ENCODE results near the gene FAM227B.

FAM227B gene

GRCh38 chr15:49423021-49423420 lies 197.6 kb downstream of the FAM227B start, which contains the start of gene FGF7:
Gene FGF7, plus strand, starts transcription at chr15:49423242. Its CDS starts 1,056 bp downstream, at chr15:49424298.
- Histone ChIP-seq H3K27me3 (no peaks in the 10 kb centered on the region), H3K36me3 (no peaks in the 10 kb centered on the region), H3K4me3 (ENCODE audit: low read depth, low read length) (peak within 1 kb of the TSS; percentile 5; the same call in 1 of the 2 replicates), H3K9me3 (no peaks in the 10 kb centered on the region), H3K4me1 (no peaks in the 10 kb centered on the region)
- TF ChIP-seq CTCF (IDR thresholded peaks at IDR 0.05; ENCODE audit: low read depth, low read length): no peak
- no peak for DNase-seq

DNA sequence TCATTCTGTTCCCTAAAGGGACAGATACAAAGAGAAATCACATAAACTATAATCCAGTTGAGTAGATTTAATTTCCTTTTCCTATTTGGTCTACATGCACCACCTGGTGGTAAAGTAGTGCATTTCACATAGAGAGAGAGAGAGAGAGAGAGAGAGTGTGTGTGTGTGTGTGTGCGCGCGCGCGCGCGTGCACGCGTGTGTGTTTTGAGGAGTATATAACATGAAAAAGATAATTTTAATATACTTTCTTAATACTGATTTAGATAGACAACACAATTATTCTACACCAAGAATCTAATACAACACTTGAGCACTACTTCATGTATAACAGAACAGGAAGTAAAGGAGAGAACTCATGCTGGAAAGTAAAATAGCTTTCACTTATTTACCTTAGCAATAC lies 198.6 kb downstream of the FAM227B start:
- peak overlapping the region; percentile 5; the same call in 1 of the 2 replicates for H3K4me3 ChIP-seq (ENCODE audit: low read depth, low read length)
- H3K4me1 ChIP-seq: no peaks in the 10 kb centered on the region
- no peaks in the 10 kb centered on the region for H3K36me3 ChIP-seq
- no peaks in the 10 kb centered on the region for H3K9me3 ChIP-seq
- peak; percentile 82 for TF ChIP-seq CTCF (IDR thresholded peaks at IDR 0.05; ENCODE audit: low read depth, low read length)
- no peaks in the 10 kb centered on the region for H3K27me3 ChIP-seq
- peak; percentile 30 for DNase-seq

DNA sequence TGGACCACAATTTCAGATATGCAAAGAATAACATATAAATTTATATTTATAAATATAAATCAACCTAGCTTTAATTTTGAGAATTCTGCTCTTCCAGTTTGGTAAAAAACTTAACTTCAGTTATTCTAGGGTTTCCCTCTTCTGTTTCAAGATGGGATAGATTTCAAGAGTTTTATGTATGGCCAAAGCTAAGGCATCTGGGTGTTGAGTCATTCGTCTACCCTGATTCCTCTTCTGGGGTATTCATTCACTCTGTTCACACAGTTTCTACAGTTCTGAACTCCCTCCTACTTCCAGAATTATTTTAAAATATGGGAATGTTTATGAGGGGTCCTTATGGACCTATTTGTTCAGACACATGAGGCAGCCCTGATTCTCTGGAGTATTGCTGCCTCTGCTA lies 201.8 kb downstream of the FAM227B start:
- DNase-seq: no peak
- Histone ChIP-seq H3K4me3 (ENCODE audit: low read depth, low read length) (no peak overlapping the region), H3K36me3 (no peaks in the 10 kb centered on the region), H3K4me1 (no peaks in the 10 kb centered on the region), H3K9me3 (no peaks in the 10 kb centered on the region), H3K27me3 (no peaks in the 10 kb centered on the region)
- no peak for TF ChIP-seq CTCF (IDR thresholded peaks at IDR 0.05; ENCODE audit: low read depth, low read length)

DNA sequence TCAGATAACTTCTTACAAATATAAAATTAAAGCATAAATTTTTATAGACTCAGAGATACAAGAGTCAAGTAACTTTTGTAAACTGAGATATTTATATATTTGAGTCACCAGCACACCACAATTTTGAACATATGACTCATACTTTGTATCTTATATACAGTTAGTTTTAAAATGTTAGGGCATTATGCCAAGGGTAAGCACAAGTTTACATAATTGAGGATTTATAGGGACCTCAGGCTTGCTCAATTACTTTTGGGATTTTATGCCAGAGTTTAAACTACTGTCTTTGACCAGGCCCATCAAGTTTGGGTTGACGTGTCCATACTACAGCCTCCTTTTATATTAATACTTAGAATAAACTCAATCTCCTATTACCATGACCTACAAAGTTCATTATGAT lies 205.0 kb downstream of the FAM227B start:
- TF ChIP-seq CTCF (IDR thresholded peaks at IDR 0.05; ENCODE audit: low read depth, low read length): no peak
- DNase-seq: no peak
- Histone ChIP-seq H3K4me1 (no peaks in the 10 kb centered on the region), H3K36me3 (no peaks in the 10 kb centered on the region), H3K9me3 (no peaks in the 10 kb centered on the region), H3K4me3 (ENCODE audit: low read depth, low read length) (no peak overlapping the region), H3K27me3 (no peaks in the 10 kb centered on the region)

DNA sequence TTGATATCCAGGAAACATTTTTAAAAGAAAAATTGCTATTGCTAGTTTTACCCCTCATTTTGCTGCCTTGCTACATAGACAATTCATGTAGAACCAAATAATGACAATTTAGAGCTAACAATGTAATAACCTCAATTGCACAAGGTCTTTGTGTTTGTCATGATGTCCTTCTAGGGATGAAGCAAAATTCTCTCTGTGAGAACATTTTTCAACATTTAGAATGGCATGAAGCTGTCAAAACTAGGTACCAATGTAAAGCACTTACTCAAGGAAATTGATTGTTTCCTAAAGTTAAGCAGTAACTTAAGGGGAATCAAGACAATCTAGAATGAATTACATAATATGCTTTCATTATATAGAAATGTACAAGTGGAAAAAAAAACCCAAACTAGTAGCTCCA lies 205.5 kb downstream of the FAM227B start:
- H3K4me3 ChIP-seq (ENCODE audit: low read depth, low read length): no peak overlapping the region
- H3K4me1 ChIP-seq: no peaks in the 10 kb centered on the region
- DNase-seq: no peak
- TF ChIP-seq CTCF (IDR thresholded peaks at IDR 0.05; ENCODE audit: low read depth, low read length): no peak
- no peaks in the 10 kb centered on the region for H3K27me3 ChIP-seq
- no peaks in the 10 kb centered on the region for H3K36me3 ChIP-seq
- no peaks in the 10 kb centered on the region for H3K9me3 ChIP-seq

DNA sequence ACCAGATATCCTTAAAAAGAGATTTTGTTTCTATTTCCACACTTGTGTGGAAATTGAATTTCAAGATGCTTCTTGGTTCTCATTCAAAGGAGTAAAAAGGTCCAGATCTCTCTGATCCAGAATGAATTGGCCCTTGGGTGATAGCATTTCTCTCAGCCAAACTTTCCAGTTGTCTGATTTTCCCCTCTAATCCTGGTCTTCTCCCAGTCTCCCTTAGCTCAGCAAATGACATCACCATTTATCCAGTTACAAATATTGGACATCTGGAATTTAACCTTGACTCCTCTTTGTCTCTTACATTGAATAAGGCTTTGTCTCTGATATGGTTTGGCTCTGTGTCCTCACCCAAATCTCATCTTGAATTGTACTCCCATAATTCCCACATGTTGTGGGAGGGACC lies 207.8 kb downstream of the FAM227B start:
- Histone ChIP-seq H3K4me1 (no peaks in the 10 kb centered on the region), H3K4me3 (ENCODE audit: low read depth, low read length) (no peak overlapping the region), H3K9me3 (no peaks in the 10 kb centered on the region), H3K27me3 (no peaks in the 10 kb centered on the region), H3K36me3 (no peaks in the 10 kb centered on the region)
- TF ChIP-seq CTCF (IDR thresholded peaks at IDR 0.05; ENCODE audit: low read depth, low read length): no peak
- DNase-seq: no peak
